HG02885 (cell line): ENCODE results near the gene CCR5AS.
"Not testable (repeated sequence)": the region's sequence is repeated elsewhere in the genome, so short reads cannot be mapped to it uniquely, and the experiment has no call there.

Source experiments
- ATAC-seq: cut with Tn5 transposase; IDR thresholded peaks from one replicate; pipeline ENCODE4 v1.9.1; 2021; ENCODE audit warnings: mild to moderate bottlenecking; ENCODE audit not compliant: unreplicated experiment, poor library complexity

CCR5AS gene

GRCh38 chr3:46429671-46430070 is 22.8 kb upstream of the CCR5AS start:
- no peak for ATAC-seq

- ATAC-seq = no peak
These were observed 22.4 kb upstream of the CCR5AS start for GRCh38 chr3:46429250-46429649.

DNA sequence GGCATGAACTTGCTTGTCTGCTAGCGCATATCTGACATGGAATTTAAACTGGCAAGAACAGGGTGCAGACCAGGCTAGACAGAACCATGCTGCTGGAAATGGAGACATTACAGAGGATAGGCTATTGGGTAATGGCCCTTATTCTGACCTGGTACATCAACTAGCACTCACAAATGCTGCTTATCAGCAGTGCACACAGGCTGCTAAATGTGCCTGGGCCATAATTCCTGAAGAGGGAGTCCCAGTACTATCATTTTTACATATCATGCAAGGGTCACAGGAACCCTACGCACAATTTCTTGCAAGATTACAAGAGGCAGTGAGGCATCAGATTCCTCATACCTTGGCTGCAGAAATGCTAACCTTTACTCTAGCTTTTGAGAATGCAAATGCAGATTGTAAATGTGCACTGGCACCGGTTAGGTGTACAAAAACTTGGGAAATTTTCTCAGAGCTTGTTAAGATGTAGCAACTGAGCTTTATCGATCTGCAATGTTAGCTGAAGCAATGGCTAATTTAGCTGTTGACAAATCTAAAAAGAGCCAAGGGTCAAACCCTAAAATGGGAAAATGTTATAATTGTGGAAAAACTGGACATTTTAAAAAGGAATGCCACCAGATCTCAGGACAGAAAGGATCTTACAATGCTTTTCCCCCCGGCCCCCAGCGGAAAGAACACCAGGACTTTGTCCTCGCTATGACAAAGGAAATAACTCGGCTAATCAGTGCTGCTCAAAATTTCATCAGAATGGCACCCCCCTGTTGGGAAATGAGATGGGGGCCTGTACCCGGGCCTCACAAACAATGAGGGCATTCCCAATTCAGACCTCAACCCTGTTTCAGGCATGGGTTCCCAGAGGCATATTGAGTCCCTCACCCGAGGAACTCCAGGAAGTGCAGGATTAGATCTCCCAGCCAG is 21.3 kb upstream of the CCR5AS start:
- no peak for ATAC-seq

GRCh38 chr3:46427404-46427803 is 20.5 kb upstream of the CCR5AS start:
- ATAC-seq = not testable (repeated sequence)

DNA sequence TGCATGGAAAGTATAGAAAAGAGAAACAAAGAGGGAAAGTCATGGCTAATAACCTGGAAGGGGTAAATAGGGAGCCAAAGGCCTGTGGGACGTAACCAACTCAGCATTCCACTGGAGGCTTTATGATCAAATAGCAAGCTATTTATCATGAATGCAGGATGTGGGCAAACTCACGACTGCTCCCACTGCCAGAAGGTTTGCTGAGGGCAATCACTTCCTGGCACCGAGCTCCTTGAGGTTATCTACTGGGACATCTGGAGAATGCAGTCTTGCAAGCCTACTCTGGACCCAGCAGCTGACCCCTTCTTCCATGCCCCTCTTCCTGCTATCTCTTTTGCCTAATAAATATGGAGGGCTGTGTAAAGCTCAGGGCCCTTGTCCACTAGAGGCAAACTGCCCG is 19.6 kb upstream of the CCR5AS start:
- not testable (repeated sequence) for ATAC-seq

GRCh38 chr3:46423588-46423987 is 16.7 kb upstream of the CCR5AS start:
- no peak for ATAC-seq

GRCh38 chr3:46422617-46423016 is 15.8 kb upstream of the CCR5AS start:
- ATAC-seq = no peak

GRCh38 chr3:46420931-46421330 is 14.1 kb upstream of the CCR5AS start:
- ATAC-seq = no peak

DNA sequence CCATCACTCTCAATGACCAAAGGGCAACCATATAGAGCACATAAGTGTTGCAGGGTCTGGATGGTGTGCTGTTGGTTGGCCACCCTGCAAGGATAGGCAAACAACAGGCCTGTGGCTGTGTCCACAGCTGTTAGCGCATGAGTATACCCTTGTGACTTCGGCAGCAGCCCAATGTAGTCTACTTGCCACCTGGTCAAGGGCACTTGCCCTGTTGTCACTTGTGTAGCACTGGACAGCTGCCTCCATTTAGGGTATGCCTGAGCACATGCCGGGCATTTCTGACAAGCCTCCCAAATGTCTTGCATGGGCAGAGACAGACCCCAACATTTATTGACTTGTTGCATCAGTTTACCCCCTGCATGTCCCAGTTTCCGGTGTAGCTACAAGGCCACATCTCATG is 12.9 kb upstream of the CCR5AS start:
- no peak for ATAC-seq

DNA sequence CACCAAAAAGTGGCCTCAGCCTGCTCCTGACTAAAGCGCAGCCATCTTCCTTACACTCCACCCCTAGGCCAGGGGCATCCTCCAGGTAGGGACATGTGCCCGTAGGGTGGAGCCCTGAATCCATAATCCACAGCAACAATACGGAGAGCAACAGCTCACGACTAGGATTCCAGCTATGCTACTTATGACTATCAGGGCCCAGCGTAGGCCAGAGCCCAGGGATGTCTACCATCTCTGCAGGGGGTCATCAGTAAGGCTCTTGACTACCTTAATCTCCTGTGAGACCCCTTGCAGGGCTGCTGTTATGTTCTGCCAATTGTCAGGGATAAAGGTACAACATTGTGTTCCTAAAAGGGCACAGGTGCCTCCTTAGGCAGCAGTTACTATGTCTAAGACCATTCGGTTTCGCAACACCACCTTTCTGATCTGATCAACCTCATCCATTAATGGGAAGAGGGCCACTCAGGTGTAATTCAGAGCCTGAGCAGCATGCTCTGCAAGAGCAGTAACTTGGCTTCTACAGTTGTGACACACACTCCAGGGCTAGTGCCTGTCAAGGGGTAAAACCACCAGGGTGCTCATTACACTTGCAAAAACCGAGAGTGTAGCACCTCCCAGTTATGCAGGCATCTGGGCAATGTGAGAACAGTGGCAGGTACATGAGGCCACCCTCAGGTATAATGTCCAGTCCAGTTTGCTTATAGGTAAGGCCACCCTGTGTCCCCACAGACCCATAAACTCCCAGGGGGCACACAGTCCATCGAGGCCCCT is 11.2 kb upstream of the CCR5AS start:
- no peak for ATAC-seq

GRCh38 chr3:46416811-46417510 is 10.1 kb upstream of the CCR5AS start:
- no peak for ATAC-seq

GRCh38 chr3:46416125-46416810 is 9.4 kb upstream of the CCR5AS start:
- ATAC-seq = no peak

GRCh38 chr3:46414739-46415138 is 7.9 kb upstream of the CCR5AS start:
- ATAC-seq = no peak

- no peak for ATAC-seq
These were observed 7.1 kb upstream of the CCR5AS start for GRCh38 chr3:46413951-46414350.

GRCh38 chr3:46412786-46413298 is 6.0 kb upstream of the CCR5AS start:
- ATAC-seq = no peak

- no peak for ATAC-seq
These were observed 4.4 kb upstream of the CCR5AS start for GRCh38 chr3:46411271-46411670.

DNA sequence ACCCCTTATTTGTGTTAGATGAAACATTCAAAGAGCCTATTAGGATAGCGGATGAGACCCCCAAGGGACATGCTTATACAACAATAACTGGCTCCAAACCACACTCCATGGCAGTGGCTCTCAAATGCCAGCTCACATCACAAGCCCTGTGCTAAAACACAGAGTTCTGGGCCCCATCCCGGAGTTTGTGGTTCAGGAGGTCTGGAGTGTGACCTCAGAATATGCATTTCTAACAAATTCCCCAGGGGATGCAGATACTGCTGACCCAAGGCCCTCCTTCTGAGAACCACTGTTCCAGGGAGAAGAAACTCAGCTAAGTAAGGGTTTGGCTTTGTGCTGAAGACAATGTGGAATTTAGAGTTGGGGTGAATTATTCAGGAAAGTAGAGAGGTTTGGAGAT is 3.8 kb upstream of the CCR5AS start:
- ATAC-seq = no peak

DNA sequence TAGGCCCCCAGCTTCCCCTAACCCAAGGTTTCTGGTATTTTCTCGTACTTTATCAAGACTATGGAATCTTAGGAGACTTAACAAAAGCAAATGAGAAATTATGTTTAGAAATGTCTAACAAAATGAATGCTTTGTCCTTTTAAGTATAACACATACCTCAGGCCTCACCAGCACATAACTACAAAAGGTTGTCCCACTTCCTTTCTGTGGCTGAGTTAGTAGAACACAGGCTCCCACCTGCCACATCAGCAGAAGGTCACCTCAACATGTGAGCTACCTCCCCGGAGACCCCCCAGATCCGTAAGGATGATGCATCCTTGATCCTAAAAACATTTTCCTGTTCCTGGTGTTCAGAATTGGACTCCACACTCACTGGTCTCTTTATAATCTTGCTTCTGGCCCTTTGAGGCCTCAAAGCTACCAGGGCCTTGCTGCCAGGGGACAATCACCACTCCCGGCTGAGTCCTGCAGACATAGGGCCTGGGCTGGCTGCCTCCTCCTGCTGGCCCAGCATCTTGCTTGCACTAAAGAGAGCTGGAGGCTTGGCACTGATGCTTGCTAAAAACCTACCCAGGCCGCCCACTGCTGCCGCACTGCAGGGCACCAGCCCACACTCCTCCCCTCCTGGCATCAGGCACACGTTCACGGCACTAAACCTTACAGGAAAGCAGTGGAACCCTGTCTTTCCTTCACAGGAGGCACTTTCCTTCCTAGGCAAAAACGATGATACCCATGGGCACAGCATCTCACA is 3.0 kb upstream of the CCR5AS start:
- ATAC-seq = no peak

DNA sequence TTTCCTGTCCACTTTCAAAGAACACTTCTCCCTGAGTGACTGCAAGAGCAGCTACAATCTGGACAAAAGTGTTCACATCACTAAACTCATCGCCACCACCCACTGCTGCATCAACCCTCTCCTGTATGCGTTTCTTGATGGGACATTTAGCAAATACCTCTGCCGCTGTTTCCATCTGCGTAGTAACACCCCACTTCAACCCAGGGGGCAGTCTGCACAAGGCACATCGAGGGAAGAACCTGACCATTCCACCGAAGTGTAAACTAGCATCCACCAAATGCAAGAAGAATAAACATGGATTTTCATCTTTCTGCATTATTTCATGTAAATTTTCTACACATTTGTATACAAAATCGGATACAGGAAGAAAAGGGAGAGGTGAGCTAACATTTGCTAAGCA is 2.0 kb upstream of the CCR5AS start:
- no peak for ATAC-seq
